ENCODE data around the gene EYS. TPM values are rescaled to one million over a fixed set of nuclear protein-coding genes. Genes with fewer than 3 reads are reported as not detected.

EYS gene
- total and polyA plus RNA-seq, 9 of the 15 experiments (the other 6 are each of a cell fraction or from before 2014, with no cell fraction given), result 0.03 to 0.36 (median 0.10) TPM; not detected in 2

GRCh38 chr6:65505736-65506135 is 201.3 kb downstream of the EYS start:
- no TSS peak for BruUV-seq (replicated peaks)
- FAIRE-seq (no peak), DNase-seq (ENCODE audit: extremely low read depth in 1 of 4, low spot score in 3 of 4) (no peak), ATAC-seq (no peak)
- Histone ChIP-seq H3K4me2 (ENCODE audit: insufficient read depth, low read length) (no peak overlapping the region), H3K9ac (ENCODE audit: insufficient read depth in 1 of 2, low read depth in 2 of 2, low read length in 2 of 2) (no peak overlapping the region), H3K9me3 (replicated peaks; ENCODE audit: control insufficient read depth, insufficient read depth, low read depth, low read length) (no peaks in the 10 kb centered on the region), H3K36me3 (ENCODE audit: control insufficient read depth, insufficient read depth, low read length) (no peaks in the 10 kb centered on the region), H3K79me2 (ENCODE audit: control insufficient read depth, insufficient read depth, low read length) (no peaks in the 10 kb centered on the region), H3K27me3 (ENCODE audit: control insufficient read depth in 2 of 2, insufficient read depth in 2 of 2, low read length in 2 of 2) (no peaks in the 10 kb centered on the region), H4K20me1 (replicated peaks; ENCODE audit: control insufficient read depth, insufficient read depth, low read length) (no peaks in the 10 kb centered on the region), H3K4me1 (replicated peaks in 1 of 2; ENCODE audit: control insufficient read depth in 2 of 2, insufficient read depth in 2 of 2, low read length in 2 of 2) (no peaks in the 10 kb centered on the region), H2AFZ (ENCODE audit: low read depth, low read length) (no peak overlapping the region), H3K9me1 (ENCODE audit: control insufficient read depth, insufficient read depth, low read length) (no peaks in the 10 kb centered on the region), H3K4me3 (no peak overlapping the region), H3K27ac (ENCODE audit: extremely low read depth, low read depth, low read length) (no peak overlapping the region)
- CTCF ChIA-PET (ENCODE audit: low intra/inter-chr PET ratio), result no interaction called here
- POLR2A ChIA-PET, result no interaction called here
- in situ Hi-C loops (cut with MboI) (no loop called here), intact Hi-C loops (cut with micrococcal nuclease) (no loop called here)
- TF ChIP-seq MAFG (tag; conservative IDR thresholded peaks at IDR 0.05), result no peak
- TF ChIP-seq TAL1 (IDR thresholded peaks at IDR 0.05), result no peak
- no peak for TF ChIP-seq ZNF324 (CRISPR knock-in tag; IDR thresholded peaks at IDR 0.05)
- no peak for TF ChIP-seq ZNF224 (CRISPR knock-in tag; IDR thresholded peaks at IDR 0.05)
- no peak for TF ChIP-seq BRF2 (IDR thresholded peaks at IDR 0.05; ENCODE audit: borderline replicate concordance, insufficient read depth, insufficient read length)
- 7% methylated on average over 4 of the region's 4 CpGs for WGBS (ENCODE audit: insufficient coverage, low coverage, missing lambda C conversion rate)

- ChIA-PET POLR2A (no interaction called here), CTCF (ENCODE audit: low intra/inter-chr PET ratio) (no interaction called here)
- FAIRE-seq, result no peak
- no peak overlapping the region for H3K4me3 ChIP-seq
- no peak for ATAC-seq
- H3K4me2 ChIP-seq (ENCODE audit: insufficient read depth, low read length), result no peak overlapping the region
- intact Hi-C loops (cut with micrococcal nuclease), result no loop called here
- no peak for DNase-seq (ENCODE audit: extremely low read depth in 1 of 4, low spot score in 3 of 4)
- no peaks in the 10 kb centered on the region; the same call in 1 of the 2 replicates for H3K9me3 ChIP-seq (replicated peaks; ENCODE audit: control insufficient read depth, insufficient read depth, low read depth, low read length)
- no TSS peak for BruUV-seq (replicated peaks)
- no peaks in the 10 kb centered on the region for H3K79me2 ChIP-seq (ENCODE audit: control insufficient read depth, insufficient read depth, low read length)
- no peaks in the 10 kb centered on the region for H3K36me3 ChIP-seq (ENCODE audit: control insufficient read depth, insufficient read depth, low read length)
- no peak overlapping the region for H3K9ac ChIP-seq (ENCODE audit: insufficient read depth in 1 of 2, low read depth in 2 of 2, low read length in 2 of 2)
- H3K9me1 ChIP-seq (ENCODE audit: control insufficient read depth, insufficient read depth, low read length), result no peaks in the 10 kb centered on the region
- H3K4me1 ChIP-seq (replicated peaks in 1 of 2; ENCODE audit: control insufficient read depth in 2 of 2, insufficient read depth in 2 of 2, low read length in 2 of 2), result no peaks in the 10 kb centered on the region
- H3K27ac ChIP-seq (ENCODE audit: extremely low read depth, low read depth, low read length), result no peak overlapping the region
- no peaks in the 10 kb centered on the region for H4K20me1 ChIP-seq (replicated peaks; ENCODE audit: control insufficient read depth, insufficient read depth, low read length)
- no peak overlapping the region for H2AFZ ChIP-seq (ENCODE audit: low read depth, low read length)
- WGBS (ENCODE audit: insufficient coverage, low coverage, missing lambda C conversion rate), result 0% methylated on average over 2 of the region's 2 CpGs
- TF ChIP-seq ZBTB1 (CRISPR knock-in tag; IDR thresholded peaks at IDR 0.05; ENCODE audit: borderline replicate concordance, low read depth) (no peak), HMG20A (CRISPR knock-in tag; conservative IDR thresholded peaks at IDR 0.05) (no peak), TEAD2 (tag; IDR thresholded peaks at IDR 0.05) (no peak), ZBTB49 (CRISPR knock-in tag; IDR thresholded peaks at IDR 0.05; ENCODE audit: borderline replicate concordance) (no peak), LEF1 (IDR thresholded peaks at IDR 0.05) (no peak), MEF2D (tag; conservative IDR thresholded peaks at IDR 0.05; ENCODE audit: low read depth) (no peak), JUND (IDR thresholded peaks at IDR 0.05; ENCODE audit: borderline replicate concordance, low read depth, low read length) (no peak), JUND (tag; IDR thresholded peaks at IDR 0.05; ENCODE audit: borderline replicate concordance, low read depth, low read length) (no peak), KAT2B (IDR thresholded peaks at IDR 0.05; ENCODE audit: low read depth, low read length) (no peak)
- H3K27me3 ChIP-seq (ENCODE audit: control insufficient read depth in 2 of 2, insufficient read depth in 2 of 2, low read length in 2 of 2), result no peaks in the 10 kb centered on the region
- in situ Hi-C loops (cut with MboI), result no loop called here
These were observed 206.0 kb downstream of the EYS start for GRCh38 chr6:65501045-65501444.
